GM18867 (cell line): ENCODE data around the gene CNTN4.
"Not testable (repeated sequence)": the region's sequence is repeated elsewhere in the genome, so short reads cannot be mapped to it uniquely, and the experiment has no call there.

ENCODE experiments used
- ATAC-seq: cut with Tn5 transposase; IDR thresholded peaks from one replicate; pipeline ENCODE4 v1.9.1; 2021; ENCODE audit warnings: mild to moderate bottlenecking, moderate library complexity; ENCODE audit not compliant: unreplicated experiment

The CNTN4 gene

DNA sequence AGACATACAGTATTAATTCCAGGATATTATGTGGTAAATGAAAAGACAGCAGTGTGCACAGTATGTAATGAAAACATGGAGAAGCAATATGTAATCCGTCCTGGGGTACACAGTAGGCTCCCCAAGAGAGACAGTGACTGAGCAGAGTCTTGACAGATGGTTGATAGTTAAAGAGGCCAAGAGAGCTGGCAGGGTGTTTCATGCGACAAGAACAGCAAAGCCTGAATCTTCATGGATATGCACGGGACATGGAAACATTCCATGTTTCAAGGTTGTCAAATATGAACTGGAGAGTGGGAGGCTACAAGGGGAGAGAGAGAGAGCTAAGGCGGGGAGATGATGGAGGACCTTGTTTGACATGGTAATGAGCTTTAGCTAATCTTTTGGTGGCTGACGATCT, 673.1 kb downstream of the CNTN4 start:
- no peak for ATAC-seq

DNA sequence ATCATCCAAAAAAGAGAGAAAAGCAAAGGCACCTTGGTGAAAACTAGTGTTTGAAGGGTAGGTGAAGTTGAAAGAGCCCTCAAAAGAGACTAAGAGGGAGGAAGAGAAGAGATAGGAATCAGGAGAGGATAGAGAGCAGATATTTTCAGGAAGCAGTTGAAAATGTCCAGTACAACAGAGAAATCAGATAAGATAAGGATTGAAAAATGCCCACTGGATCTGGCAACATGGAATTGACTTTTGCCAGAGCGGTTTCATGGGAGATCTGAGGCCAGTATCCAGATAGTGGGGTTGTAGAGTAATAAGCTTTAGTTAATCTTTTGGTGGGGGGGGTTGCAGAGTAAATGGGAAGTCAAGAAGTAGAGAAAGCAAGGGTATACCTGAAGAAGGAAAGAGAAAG, 674.1 kb downstream of the CNTN4 start:
- ATAC-seq: no peak

GRCh38 chr3:2774481-2775249, 676.0 kb downstream of the CNTN4 start:
- no peak for ATAC-seq

GRCh38 chr3:2783261-2783660, 684.6 kb downstream of the CNTN4 start:
- no peak for ATAC-seq

- ATAC-seq: no peak
Measured at GRCh38 chr3:2784627-2785026, 686.0 kb downstream of the CNTN4 start.

DNA sequence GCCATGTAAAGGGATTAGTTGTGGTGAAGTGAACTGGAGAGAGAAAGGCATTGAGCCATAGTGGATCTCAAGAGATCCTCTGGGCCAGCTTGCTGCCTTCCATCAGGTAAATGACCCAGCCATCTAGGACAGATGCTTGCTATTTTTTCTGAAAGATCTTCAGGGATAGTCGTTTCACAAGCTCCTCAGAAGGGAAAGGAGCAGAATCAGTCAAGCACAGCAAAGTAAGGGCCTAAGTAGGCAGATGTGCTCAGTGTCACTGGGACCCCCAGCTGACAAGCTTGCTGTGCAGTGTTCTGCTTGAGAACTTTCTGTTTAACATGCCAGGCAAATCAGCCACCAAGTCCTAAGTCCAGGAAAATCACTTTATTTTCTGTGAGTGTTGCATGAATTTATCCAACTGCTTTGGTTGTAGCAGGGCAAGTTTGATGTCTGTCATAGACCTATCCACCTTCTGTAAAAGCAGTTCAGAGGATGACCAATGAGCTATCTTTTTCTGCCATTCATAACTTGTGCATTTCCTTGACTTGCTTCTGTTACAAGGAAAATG, 691.7 kb downstream of the CNTN4 start:
- no peak for ATAC-seq

DNA sequence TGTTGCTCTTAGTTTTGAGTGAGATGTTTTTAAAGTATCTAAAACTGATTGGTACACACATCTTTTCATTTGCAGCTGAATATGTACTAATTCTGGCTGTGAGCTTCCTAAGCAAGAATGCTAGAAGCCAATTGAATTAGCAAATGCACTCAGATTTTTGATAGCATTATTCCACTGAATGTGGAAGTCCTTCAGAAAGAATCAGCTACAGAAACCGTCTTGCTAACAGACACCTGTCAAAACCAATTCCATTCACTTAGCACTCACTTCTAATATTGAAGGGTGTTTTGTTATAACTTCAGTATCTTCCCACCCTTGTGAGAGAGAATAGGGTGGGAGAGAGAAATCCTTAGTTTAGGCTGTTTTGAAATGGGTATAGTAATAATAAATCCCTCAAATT, 693.8 kb downstream of the CNTN4 start:
- ATAC-seq: no peak

GRCh38 chr3:2793987-2794386, 695.3 kb downstream of the CNTN4 start:
- ATAC-seq: no peak

- no peak for ATAC-seq
Measured at GRCh38 chr3:2802429-2802828, 703.8 kb downstream of the CNTN4 start.

- no peak for ATAC-seq
Measured at GRCh38 chr3:2807514-2807913, 708.8 kb downstream of the CNTN4 start.

GRCh38 chr3:2810723-2811122, 712.1 kb downstream of the CNTN4 start:
- ATAC-seq: no peak

DNA sequence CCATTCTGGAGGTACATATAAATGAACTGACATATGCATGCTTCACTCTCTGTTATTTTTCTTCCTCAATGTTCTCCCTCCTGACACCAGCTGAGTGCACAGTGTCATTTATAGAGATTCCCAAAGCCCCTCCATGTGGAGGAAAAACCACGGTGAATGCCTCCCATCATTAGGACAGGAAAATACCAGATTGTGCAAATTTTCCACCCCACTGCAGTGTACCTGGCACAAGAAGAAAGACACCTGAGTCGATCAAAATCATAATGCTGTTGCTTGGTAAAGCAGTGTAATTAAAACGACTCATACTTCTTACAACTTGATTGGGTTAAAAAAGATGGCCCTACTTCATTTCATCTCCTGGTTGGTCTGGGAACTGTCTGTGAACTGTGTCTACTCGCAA, 720.9 kb downstream of the CNTN4 start:
- no peak for ATAC-seq

GRCh38 chr3:2820982-2821381, 722.3 kb downstream of the CNTN4 start:
- ATAC-seq: not testable (repeated sequence)

GRCh38 chr3:2822611-2823010, 723.9 kb downstream of the CNTN4 start:
- no peak for ATAC-seq

GRCh38 chr3:2823031-2823430, 724.4 kb downstream of the CNTN4 start:
- no peak for ATAC-seq

GRCh38 chr3:2823437-2824211, 725.0 kb downstream of the CNTN4 start:
- no peak for ATAC-seq

DNA sequence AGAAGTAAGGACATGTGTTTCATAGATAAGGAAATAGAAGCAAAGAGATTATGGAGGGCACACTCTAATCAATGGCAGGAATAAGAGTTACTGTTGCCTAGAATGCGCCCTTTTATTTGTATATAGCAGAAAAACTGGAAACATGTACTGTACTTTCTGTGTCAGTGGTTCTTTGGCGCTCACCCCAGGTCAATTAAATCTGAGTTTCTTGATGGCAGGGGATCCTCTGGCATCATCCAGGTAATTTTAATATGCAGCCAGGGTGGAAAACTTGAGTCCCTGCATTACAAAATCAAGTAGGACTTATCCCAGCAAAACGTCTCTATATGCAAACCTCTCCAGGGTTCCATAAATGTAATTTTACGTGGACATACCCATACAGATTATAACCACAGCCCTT, 727.4 kb downstream of the CNTN4 start:
- ATAC-seq: no peak

DNA sequence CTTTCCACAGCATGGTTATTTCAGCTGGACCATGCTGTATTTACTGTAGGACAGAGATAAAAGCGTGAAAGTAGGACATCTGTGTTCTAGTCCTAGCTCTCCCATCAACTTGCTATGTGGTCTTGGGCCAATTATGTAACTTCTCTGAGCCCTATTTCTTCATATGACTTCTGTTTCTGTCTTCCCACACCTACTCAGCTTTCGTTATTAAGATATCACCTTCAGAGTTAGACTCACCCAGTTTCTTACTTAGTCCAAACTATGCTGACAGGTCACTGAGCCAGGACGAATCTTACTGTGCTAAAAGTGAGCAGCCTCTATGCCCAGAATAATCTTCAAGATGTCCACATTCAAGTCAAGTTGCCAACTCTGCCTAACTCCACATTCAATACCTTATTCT, 727.8 kb downstream of the CNTN4 start:
- no peak for ATAC-seq

GRCh38 chr3:2837239-2837638, 738.6 kb downstream of the CNTN4 start:
- no peak for ATAC-seq

- ATAC-seq: no peak
Measured at GRCh38 chr3:2837910-2838309, 739.2 kb downstream of the CNTN4 start.

- no peak for ATAC-seq
Measured at GRCh38 chr3:2838546-2839157, 740.0 kb downstream of the CNTN4 start.

- ATAC-seq: no peak
Measured at GRCh38 chr3:2839876-2840275, 741.2 kb downstream of the CNTN4 start.
